GM12864 (cell line): Measurements from ENCODE around the gene SLAMF6.

Experiments used
- DNase-seq: peaks from one replicate; pipeline ENCODE4 v3.0.0-alpha.2; 2011; ENCODE audit warnings: low read depth
- H3K4me3 ChIP-seq: 2 replicates; pipeline ENCODE4 v1.5.1; 2011; ENCODE audit warnings: mild to moderate bottlenecking, low read depth, low read length, control low read depth
- TF ChIP-seq, protein P1 (sequence below): IDR thresholded peaks from 2 replicates; pipeline ENCODE4 v1.5.1; 2011; ENCODE audit warnings: low read depth, mild to moderate bottlenecking, moderate library complexity, low read length, control low read depth, inconsistent platforms; ENCODE audit errors: missing control alignments

Gene SLAMF6

DNA sequence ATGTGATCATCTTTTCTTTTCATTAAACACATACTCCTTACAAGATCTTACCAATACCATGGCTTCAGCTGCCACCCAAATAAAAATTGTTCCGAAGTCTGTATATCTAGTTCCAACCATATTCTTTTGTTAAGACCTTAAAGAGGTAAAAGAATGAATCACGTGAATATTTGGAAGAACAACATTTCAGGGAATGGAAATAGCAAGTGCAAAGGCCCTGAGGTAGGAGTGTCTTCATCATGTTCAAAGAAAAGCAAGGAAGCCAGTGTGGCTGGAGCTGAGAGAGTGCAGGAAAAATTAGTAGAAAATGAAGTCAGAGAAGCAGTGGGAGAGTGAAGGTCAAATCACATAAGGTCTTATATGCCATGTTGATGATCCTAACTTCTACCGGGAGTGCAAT, 50.9 kb downstream of the SLAMF6 start:
- DNase-seq: no peak
- TF ChIP-seq, protein P1, sequence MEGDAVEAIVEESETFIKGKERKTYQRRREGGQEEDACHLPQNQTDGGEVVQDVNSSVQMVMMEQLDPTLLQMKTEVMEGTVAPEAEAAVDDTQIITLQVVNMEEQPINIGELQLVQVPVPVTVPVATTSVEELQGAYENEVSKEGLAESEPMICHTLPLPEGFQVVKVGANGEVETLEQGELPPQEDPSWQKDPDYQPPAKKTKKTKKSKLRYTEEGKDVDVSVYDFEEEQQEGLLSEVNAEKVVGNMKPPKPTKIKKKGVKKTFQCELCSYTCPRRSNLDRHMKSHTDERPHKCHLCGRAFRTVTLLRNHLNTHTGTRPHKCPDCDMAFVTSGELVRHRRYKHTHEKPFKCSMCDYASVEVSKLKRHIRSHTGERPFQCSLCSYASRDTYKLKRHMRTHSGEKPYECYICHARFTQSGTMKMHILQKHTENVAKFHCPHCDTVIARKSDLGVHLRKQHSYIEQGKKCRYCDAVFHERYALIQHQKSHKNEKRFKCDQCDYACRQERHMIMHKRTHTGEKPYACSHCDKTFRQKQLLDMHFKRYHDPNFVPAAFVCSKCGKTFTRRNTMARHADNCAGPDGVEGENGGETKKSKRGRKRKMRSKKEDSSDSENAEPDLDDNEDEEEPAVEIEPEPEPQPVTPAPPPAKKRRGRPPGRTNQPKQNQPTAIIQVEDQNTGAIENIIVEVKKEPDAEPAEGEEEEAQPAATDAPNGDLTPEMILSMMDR: no peak
- H3K4me3 ChIP-seq: no peak overlapping the region

DNA sequence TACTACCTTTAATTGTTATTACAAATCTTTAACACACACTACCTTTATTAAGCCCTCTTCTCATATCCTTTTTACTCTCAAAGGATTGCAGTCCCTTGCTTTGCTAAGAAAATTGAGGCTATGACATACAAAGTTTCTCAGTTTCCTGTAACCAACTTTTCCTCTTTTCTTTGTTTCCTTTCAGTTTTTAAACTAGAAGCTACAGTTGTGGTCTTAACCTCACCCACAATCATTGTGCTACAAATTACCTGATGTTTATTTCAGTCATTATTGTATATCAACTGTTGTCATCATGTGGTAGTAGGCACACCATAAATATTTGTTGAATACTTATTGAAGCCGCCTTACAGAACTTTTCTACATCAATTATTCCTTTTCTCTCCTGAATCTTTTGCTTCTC, 51.8 kb downstream of the SLAMF6 start:
- H3K4me3 ChIP-seq: no peak overlapping the region
- TF ChIP-seq, protein P1: no peak

DNA sequence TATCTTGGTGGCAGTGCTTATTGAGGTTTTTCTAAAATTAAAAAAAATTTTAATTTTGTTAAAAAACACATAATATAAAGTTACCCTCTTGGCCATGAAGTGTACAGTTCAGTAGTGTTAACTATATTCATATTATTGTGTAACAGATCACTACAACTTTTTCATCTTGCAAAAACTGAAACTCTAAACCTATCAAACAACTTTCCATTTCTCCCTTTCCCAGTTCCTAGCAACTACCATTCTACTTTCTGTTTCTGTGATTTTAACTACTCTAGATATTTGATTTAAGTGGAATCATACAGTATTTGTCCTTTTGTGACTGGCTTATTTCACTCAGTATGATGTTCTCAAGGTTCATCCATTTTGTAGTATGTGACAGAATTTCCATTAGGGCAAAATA, 55.5 kb downstream of the SLAMF6 start:
- TF ChIP-seq, protein P1: no peak
- no peak for DNase-seq
- H3K4me3 ChIP-seq: no peak overlapping the region

More for the DNA sequence above, 51.8 kb downstream of the SLAMF6 start:
- no peak for DNase-seq

DNA sequence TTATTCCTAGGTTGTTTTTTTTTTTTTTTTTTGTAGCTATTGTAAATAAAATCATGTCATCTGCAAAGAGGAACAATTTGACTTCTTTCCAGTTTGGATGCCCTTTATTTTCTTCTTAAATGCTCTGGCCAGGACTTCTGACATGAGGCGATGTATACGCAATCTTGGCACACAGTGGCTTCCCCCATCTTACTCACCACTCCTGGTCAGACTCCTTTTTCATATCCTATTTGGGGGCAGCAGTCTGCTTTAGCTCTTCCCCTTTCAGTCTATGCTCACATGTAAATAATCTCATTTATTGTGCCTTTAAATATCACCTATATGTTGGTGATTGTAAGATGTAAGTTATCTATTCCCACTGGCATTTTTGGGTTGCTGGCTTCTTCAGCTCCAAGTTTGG, 56.1 kb downstream of the SLAMF6 start:
- no peak for DNase-seq
- no peak overlapping the region for H3K4me3 ChIP-seq
- TF ChIP-seq, protein P1: no peak

DNA sequence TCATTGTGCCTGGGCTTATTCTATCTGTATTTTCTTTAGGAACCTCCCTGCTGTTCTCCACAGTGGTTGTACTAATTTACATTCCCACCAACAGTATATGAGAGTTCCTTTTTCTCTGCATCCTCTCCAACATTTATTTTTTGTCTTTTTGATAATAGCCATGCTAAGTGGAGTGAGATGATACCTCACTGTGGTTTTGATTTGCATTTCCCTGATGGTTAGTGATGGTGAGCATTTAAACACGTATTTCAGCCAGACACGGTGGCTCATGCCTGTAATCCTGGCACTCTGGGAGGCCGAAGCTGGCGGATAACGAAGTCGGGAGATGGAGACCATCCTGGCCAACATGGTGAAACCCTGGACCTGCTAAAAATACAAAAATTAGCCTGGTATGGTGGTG, 57.9 kb downstream of the SLAMF6 start:
- TF ChIP-seq, protein P1: no peak
- no peak overlapping the region for H3K4me3 ChIP-seq
- DNase-seq: no peak

DNA sequence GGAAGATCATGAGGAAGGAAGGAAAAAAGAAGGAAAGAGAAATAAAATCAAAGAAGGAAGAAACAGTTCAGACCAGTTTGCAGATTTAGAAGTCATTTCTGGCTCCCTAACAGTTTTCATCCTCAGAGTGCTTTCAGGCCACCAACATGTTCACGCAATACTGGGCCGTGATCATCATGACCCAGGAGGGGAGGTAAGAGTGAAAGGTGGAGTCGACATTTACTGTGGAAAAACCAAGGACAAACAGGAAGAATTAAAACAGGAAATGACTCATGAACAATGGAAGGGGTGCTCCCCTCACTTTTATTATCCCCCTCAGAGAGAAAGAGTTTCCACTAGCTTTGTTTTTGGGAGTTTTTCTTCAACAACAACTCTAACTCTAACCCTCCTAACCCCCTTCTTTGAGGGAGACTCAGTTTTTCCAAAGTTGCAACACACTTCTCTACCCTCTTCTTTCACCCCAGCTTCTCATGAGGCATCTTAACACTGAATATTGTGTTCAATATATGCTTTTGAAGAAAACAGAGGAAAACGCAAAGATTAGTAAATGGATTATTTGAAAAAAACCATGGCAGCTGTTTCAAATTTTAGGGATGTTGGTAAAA, 62.3 kb downstream of the SLAMF6 start:
- DNase-seq: no peak

More for the DNA sequence above, 62.3 kb downstream of the SLAMF6 start:
- no peak overlapping the region for H3K4me3 ChIP-seq
- TF ChIP-seq, protein P1: no peak
